GM19043 (cell line): Measurements from ENCODE around the gene CDR2L.
A peak's percentile ranks its signal among the peaks of the same experiment; 100 is the strongest.
"Not testable (repeated sequence)": the region's sequence is repeated elsewhere in the genome, so short reads cannot be mapped to it uniquely, and the experiment has no call there.

Experiments used
- ATAC-seq: cut with Tn5 transposase; IDR thresholded peaks from one replicate; pipeline ENCODE4 v1.9.1; 2021; ENCODE audit warnings: low read depth; ENCODE audit not compliant: unreplicated experiment

CDR2L gene

GRCh38 chr17:75006653-75007052, 19.2 kb downstream of the CDR2L start:
- no peak for ATAC-seq

GRCh38 chr17:75008373-75008772, 20.9 kb downstream of the CDR2L start:
- no peak for ATAC-seq

- ATAC-seq: no peak
Measured at GRCh38 chr17:75009139-75009724, 21.8 kb downstream of the CDR2L start.

- ATAC-seq: no peak
Measured at GRCh38 chr17:75010683-75011400, 23.4 kb downstream of the CDR2L start.

- ATAC-seq: no peak
Measured at GRCh38 chr17:75011401-75012095, 24.1 kb downstream of the CDR2L start.

GRCh38 chr17:75012096-75012345, 24.6 kb downstream of the CDR2L start:
- ATAC-seq: no peak

GRCh38 chr17:75012346-75013091, 25.1 kb downstream of the CDR2L start, which contains the start of gene MRPL58:
MRPL58 (plus strand) TSS chr17:75012670; CDS start chr17:75012687, 17 bp downstream.
- peak; percentile 92 for ATAC-seq

GRCh38 chr17:75013092-75013559, 25.7 kb downstream of the CDR2L start:
- ATAC-seq: no peak

GRCh38 chr17:75019146-75019545, 31.7 kb downstream of the CDR2L start:
- no peak for ATAC-seq

- ATAC-seq: no peak
Measured at GRCh38 chr17:75019710-75020109, 32.3 kb downstream of the CDR2L start.

- no peak for ATAC-seq
Measured at GRCh38 chr17:75020331-75021110, 33.1 kb downstream of the CDR2L start.

- ATAC-seq: no peak
Measured at GRCh38 chr17:75024686-75025397, 37.4 kb downstream of the CDR2L start.

GRCh38 chr17:75025398-75025734, 37.9 kb downstream of the CDR2L start:
- ATAC-seq: not testable (repeated sequence)

- not testable (repeated sequence) for ATAC-seq
Measured at GRCh38 chr17:75026650-75027049, 39.2 kb downstream of the CDR2L start.

GRCh38 chr17:75030161-75030560, 42.7 kb downstream of the CDR2L start:
- ATAC-seq: no peak

- no peak for ATAC-seq
Measured at GRCh38 chr17:75031972-75032719, 44.7 kb downstream of the CDR2L start.

GRCh38 chr17:75032720-75033280, 45.4 kb downstream of the CDR2L start:
- ATAC-seq: no peak

- no peak for ATAC-seq
Measured at GRCh38 chr17:75033346-75034235, 46.2 kb downstream of the CDR2L start.
